GM23248 (cell line): Measurements from ENCODE around the gene PRKAR2A.

Experiments
- EZH2 ChIP-seq: fragments of 200-600 bp; sonication (generic); IDR thresholded peaks from 2 replicates; pipeline ENCODE4 v1.6.1; 2018; ENCODE audit warnings: antibody characterized with exemption, mild to moderate bottlenecking; ENCODE audit not compliant: insufficient read depth, poor library complexity, severe bottlenecking
- EZH2phosphoT487 ChIP-seq: fragments of 200-600 bp; sonication (generic); IDR thresholded peaks from 2 replicates; pipeline ENCODE4 v1.6.1; 2018; ENCODE audit warnings: antibody characterized with exemption, moderate library complexity, mild to moderate bottlenecking, low read depth; ENCODE audit not compliant: insufficient read depth

GRCh38 chr3:48697952-48698351 lies 149.7 kb downstream of the PRKAR2A start:
- no peak for TF ChIP-seq EZH2
- TF ChIP-seq EZH2phosphoT487: no peak
